Cerebellar nuclear complex (tissue), 1 donor: ENCODE results near the gene OTOF.

Experiments used
- DNase-seq, 2 experiments: peaks; one replicate each; lab custom pipeline; 2025; lab: John Stamatoyannopoulos, UW

OTOF gene

DNA sequence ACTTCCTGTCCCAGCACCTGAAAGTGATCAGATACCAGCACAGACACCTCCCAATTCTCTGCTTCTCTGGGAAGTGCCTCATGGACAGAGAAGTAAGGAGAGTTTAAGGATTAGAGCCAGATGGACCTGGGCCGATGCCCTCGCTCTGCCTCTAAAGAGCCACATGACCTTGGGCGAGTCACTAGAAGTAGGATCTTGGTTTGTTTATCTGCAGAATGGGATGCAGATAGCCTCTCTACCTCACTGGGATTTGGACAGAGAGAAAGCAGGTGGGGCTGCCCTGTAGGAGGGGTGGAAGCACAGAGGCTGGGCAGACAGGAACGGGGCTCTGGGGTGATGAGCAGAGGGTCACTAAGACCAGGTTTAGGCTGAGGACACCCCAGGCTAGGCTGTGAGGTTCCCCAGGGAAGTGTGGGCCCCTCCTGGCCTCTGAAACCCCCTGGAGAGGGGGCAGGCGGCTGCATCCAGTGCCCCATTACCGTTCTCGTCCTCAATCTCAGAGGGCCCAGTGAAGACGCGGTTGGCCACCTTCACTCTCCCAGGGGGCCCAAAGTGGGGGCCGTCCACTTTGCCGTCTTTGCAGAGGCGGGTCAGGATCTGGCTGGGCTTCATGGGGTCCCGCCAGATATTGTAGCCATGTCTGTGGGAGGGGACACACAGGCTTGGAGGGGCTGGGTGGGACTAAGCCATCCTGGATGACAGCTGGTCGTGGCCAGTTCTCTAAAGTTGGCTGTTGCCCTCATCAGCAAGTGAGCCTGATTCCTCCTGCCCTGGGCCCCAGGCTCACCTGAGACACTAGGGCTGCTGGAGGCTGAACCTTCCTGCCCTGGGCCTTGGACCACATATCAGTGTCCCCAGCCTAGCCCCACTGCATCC, 13.3 kb downstream of the OTOF start:
- DNase-seq: no peak

GRCh38 chr2:26463244-26464192, 14.4 kb downstream of the OTOF start:
- DNase-seq: no peak

DNA sequence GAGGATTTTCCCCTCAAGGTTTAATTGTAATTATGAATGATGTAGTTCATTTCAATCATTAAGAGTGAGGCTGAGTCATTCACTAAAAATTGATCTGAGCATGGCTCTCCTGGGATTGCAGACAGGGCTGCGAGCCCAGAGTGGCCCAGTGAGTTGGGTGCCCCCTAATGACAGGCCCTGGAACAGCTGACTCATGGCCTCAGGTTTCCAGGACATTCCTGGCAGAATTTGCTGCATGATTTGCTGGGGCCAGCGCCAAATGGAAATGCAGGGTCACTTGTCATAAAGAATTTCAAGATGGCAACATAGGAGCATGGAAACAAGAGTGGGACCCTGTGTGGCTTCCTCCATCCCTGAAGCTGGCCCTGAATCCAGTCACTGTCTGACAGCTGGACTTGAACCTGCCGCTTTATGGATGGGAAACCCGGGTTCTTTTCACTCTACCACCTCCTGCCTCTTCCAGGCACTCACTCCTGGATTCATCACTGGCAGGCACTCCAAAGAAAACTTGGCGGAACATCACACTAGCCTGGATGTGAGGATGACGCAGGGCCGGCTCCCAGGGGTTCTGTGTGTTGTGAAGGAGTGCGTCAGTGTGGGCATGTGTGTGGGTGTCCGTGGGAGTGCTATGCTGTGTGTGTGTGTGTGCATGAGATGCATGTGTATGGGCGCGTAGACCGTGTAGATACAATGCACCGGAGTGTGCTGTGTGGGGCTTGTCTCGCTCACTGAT, 15.2 kb downstream of the OTOF start:
- no peak for DNase-seq

GRCh38 chr2:26462100-26462499, 15.8 kb downstream of the OTOF start:
- no peak for DNase-seq

DNA sequence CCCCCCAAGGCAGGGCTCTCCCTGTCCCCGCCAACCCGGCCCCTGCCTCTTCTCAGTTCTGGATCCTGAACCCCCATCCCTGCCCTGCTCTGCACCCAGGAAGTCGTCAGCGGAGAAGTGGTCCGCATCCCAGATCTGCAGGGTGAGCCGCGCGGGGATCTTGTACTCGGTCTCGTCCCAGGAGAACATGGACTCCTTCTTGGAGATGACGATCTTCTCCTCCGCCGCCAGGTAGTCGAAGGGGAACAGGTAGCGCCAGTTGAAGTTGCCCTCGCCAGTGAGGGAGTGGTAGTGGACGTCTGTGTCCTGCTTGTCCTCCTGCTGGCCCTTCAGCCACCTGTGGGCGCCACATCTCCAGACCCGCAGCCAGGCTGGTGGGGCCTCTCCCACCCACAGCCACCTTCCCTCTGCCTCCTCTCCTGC, 16.3 kb downstream of the OTOF start:
- no peak for DNase-seq

DNA sequence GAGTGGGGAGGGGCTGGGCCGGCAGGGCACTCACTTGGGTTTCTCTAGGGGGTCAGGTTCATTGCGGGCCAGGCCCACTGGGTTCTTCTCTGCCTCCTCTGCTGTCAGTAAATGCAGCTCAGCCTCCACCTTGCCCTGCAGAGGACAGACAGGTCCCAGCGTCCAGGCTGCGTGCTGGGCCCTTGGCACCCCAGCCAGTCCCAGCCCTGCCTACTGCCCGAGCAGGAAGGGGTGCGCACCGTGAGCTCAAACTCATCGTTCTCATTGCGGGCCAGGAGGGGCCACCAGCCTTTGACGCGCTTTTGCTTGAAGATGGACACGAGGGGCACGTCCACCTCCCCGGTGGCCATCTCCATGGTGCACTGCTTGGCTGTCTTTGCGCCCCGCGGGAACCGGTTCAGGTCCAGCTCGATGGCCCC, 17.3 kb downstream of the OTOF start:
- DNase-seq: no peak

GRCh38 chr2:26459991-26460612, 17.8 kb downstream of the OTOF start:
- DNase-seq: no peak

GRCh38 chr2:26458365-26459042, 19.4 kb downstream of the OTOF start:
- DNase-seq: no peak

DNA sequence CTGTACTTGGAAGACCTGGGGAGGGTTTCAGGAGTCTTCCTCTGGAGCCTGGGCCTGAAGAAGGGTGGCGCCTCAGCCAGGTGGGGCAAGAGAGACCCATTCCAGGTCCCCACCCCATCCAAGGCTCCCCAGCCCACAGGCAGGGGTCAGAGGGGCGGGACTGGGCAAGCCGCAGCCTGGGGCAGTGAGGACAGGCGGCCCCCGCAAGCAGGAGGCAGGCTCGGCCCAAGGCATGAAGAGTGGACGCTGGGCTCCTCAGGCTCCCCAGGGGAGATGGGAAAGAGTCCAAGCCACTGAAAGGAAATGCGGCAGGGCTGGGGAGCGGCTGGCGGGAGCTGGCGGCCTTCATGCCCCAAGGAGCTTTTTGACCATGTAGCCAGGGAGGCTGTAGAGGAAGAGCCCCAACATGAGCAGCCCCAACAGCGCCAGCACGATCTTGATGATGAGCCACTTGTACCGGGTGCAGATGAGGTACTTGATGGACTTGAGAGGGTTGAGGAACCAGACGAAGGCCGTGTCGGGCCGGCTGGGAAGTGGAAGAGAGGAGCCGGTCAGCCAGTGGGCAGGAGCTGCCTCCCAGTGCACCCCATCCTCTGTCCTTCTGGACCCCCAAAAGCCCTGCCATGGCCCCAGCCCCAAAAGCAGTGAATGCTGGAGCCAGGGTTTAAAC, 20.1 kb downstream of the OTOF start:
- no peak for DNase-seq

- DNase-seq: no peak
These were observed 20.7 kb downstream of the OTOF start for GRCh38 chr2:26457251-26457666.

DNA sequence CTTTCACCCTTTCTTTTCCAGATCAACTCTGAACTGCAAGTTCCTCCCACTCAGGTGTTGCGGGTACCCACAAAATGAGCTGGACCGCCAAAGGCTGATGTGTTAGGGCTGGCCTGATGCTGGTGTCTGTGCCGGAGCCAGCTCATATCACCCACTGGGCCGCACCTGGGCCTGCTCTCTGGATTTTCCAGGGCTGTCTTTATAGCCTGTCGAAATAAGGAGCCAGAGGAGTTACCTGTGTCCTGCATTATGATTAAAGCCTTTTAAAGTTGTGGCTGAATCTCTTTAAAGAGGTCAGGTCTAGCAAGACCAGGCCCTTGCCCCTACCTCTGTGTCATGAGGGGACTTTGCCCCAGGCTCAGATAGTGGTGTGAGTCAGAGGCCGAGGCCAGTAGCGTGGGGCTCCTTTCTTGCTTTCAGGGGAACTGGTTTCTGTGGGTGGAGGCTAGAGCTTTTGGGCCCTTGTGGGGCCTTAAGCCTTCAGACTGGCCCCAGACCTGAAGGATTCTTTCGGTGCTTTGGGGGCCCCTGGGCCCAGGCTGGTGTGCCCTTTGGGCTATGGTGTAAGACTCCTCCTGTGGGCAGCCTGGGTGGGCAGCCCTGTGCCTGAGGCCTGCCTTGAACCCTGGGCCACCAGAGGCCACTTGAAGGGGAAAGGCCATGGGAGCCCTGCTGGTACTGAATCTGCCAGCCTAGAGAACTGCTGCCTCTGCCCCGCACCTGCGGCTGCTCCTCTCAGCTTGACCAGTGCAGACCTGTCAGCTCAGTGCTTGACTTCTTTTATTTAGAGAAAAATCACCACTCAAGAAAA, 21.3 kb downstream of the OTOF start:
- DNase-seq: no peak

DNA sequence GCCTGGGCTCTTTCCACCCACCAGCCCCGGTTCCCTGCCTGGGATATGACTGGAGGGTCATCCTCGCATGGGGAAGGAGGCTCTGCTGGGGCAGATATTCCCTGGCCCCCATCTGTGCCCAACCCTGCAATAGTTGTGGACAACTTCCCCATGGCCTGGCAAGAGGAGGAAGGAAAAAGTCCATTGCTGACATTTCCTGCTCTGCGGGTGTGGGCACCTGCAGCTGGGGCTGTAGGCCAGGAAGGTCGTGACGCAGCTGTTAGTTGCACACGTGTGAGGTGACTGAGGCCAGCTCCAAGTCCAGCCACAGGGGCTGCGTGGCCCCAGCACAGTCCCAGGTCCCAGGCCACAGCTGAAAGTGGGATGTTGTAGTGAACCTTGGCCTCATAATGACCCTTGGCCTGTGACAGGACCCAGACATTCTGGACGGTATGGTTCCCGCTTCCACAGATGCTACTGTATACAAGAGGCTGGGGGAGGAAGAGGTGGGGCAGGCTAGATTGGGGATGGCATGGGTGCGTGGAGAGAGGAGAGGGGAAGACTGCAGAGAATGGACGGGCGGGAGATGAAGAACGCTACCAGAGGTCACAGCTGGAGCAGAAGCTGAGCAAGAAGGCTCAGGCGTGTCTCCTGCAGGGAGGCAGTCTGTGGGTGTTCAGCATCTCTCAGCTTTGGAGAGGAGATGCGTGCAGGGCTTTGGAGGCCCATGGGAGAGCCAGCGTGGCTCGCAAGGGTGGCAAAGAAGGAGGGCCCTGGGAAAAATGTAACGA, 22.1 kb downstream of the OTOF start:
- DNase-seq: no peak

- no peak for DNase-seq
These were observed 22.8 kb downstream of the OTOF start for GRCh38 chr2:26455037-26455669.

DNA sequence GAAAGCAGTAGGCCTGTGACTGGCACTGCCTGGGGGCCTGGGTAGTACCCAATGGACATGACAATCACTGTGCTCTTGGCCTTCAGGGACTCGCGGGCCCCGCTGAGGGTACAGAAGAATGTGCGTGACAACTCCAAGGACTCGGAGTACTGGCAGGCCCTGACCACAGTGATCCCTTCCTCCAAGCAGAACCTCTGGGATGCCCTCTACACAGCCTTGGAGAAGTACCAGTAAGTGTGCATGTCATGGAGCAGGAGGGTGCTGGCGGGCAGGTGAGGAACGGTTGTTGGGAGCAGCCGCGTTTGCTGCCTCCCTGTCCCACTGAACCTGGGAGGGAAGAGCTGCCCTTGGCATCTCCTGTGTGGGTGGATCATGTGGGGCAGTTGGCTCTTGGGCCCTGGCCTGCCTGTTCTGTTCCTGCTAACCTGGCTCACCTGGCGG, 23.3 kb downstream of the OTOF start:
- DNase-seq: no peak

GRCh38 chr2:26453421-26454329, 24.2 kb downstream of the OTOF start:
- DNase-seq: no peak

DNA sequence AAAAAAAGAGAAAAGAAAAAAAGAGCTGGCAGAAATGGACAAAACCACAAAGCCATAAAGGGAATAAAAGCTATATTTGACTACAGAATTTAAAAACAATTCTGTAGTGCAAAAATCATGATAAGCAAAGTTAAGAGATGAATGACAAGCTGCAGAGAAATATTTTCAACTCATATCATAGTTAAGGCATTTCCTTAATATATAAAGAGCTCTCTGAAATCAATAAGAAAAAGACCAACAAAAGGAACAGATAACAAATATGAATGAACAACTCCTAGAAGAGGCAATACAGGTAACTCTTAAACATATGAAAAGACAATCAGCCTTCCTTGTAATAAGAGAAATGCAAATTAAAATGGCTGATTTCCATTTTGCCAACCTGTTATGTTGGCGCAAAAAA, 26.2 kb downstream of the OTOF start:
- no peak for DNase-seq

GRCh38 chr2:26450031-26450635, 27.8 kb downstream of the OTOF start:
- no peak for DNase-seq
